Uterus (tissue), 4 donors: Measurements from ENCODE around the gene NOSTRIN. TPM values are rescaled to one million over a fixed set of nuclear protein-coding genes. Genes with fewer than 3 reads are reported as not detected.
A peak's percentile ranks its signal among the peaks of the same experiment; 100 is the strongest.

Experiments
- DNase-seq, 2 donors: peaks; one replicate each; pipeline ENCODE4 v3.0.0-alpha.2; 2019 to 2020
- H3K27ac ChIP-seq, 2 donors: fragments of 200-600 bp; sonication (generic); 1 replicate in 1 of 2; 2 replicates in 1 of 2; pipeline ENCODE4 v1.5.1; 2016 to 2018
- H3K27me3 ChIP-seq, 2 donors: fragments of 200-600 bp; sonication (generic); one replicate each; pipeline ENCODE4 v1.5.1; 2018 to 2019; ENCODE audit warnings: control low read depth in 1 of 2
- H3K36me3 ChIP-seq, 2 donors: fragments of 200-600 bp; sonication (generic); one replicate each; pipeline ENCODE4 v1.5.1; 2019; ENCODE audit warnings: control low read depth in 1 of 2
- H3K4me1 ChIP-seq, 2 donors: fragments of 200-600 bp; sonication (generic); one replicate each; pipeline ENCODE4 v1.5.1; 2018 to 2019; ENCODE audit warnings: control low read depth in 1 of 2
- H3K4me3 ChIP-seq, 2 donors: fragments of 200-600 bp; sonication (generic); 1 replicate in 1 of 2; 2 replicates in 1 of 2; pipeline ENCODE4 v1.5.1; 2018 to 2019; ENCODE audit warnings: mild to moderate bottlenecking in 1 of 2
- H3K9me3 ChIP-seq, 2 donors: fragments of 200-600 bp; sonication (generic); one replicate each; pipeline ENCODE4 v1.5.1; 2019; ENCODE audit warnings: control low read depth in 1 of 2
- CTCF ChIP-seq, 4 experiments: fragments of 200-600 bp in 2 of 4; fragments of 450-650 bp in 2 of 4; sonication (generic) in 2 of 4; IDR thresholded peaks; one replicate each; pipeline ENCODE4 v1.5.1; 2016 to 2019; ENCODE audit warnings: antibody characterized with exemption in 4 of 4, mild to moderate bottlenecking in 2 of 4, moderate library complexity in 1 of 4
- POLR2A ChIP-seq, 2 donors: fragments of 450-650 bp; IDR thresholded peaks; one replicate each; pipeline ENCODE4 v1.6.1; 2016; ENCODE audit warnings: antibody characterized with exemption in 2 of 2, mild to moderate bottlenecking in 1 of 2, moderate library complexity in 1 of 2
- intact Hi-C: fragments of 100-400 bp; cut with DNase I; formaldehyde crosslinking; loops from one replicate; pipeline ENCODE4 v1.15.1; 2023; ENCODE audit warnings: low total_unique reads
- total RNA-seq, 4 donors: library from RNA; depleted of rRNA in 3 of 4; stranded (reverse); fragments of >200 nt in 3 of 4; gene quantifications; one replicate each; pipeline versions ENCODE4 v1.1.0 to v1.2.4, GENCODE V29; 2014 to 2023
- donor health status: DM: yes; HTN: yes; CAD: no.

The NOSTRIN gene
- total RNA-seq, 4 donors from 2014 or later = 27.5 to 192 (median 147) TPM

DNA sequence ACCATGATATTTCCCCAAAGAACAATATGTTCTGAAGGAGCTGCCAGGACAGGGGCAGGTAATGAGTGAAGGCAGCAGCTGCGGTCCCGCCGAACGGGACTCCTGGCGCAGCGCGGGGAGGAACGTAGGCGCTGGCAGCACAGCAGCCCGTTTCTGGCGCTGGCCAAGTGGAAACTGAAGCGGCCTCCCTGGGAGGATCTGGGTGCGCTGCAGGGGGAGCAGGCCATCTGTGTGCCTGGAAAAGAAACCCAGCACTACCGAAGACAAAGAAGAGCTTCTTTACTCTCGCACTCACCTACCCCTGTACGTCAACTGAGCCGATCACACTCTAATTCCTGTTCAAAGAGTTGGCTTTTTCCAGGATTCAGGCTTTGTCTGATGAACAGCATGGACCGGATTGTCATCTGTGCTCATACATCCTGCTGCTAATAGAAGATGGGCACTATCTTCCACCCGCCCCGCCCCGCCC lies 110.5 kb downstream of the NOSTRIN start:
- no peak for TF ChIP-seq POLR2A (IDR thresholded peaks at IDR 0.05)
- no peak for TF ChIP-seq CTCF (IDR thresholded peaks at IDR 0.05)
- H3K27me3 ChIP-seq = no peaks in the 10 kb centered on the region
- no peaks in the 10 kb centered on the region for H3K9me3 ChIP-seq
- no peaks in the 10 kb centered on the region for H3K36me3 ChIP-seq
- H3K4me1 ChIP-seq = no peaks in the 10 kb centered on the region
- intact Hi-C loops = no loop called here
- H3K4me3 ChIP-seq = peak overlapping the region in 1 of 2 donors; percentile 14
- peak in 1 of 2 donors; percentile 37 for DNase-seq
- H3K27ac ChIP-seq = no peak overlapping the region

DNA sequence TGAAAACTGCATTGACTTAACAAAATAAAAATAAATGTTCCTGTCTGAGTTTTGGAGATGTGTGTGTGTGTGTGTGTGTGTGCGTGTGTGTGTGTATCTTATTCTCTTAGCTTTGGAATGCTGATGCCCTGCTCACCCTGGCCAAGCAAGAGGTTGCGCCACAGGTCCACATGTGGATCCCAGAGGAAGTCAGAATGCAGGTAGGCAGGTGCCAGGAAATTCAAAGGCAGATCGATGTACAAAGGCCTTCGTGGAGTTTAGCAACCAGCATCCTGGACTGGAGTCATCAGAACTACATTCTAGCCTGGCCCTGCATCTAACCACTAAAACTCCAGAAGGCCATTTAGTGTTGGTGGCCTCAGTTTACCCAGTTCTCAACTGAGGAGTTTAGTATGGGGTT lies 111.1 kb downstream of the NOSTRIN start:
- DNase-seq = no peak
- Histone ChIP-seq H3K27ac (no peak overlapping the region), H3K9me3 (no peaks in the 10 kb centered on the region), H3K36me3 (no peaks in the 10 kb centered on the region), H3K4me3 (no peak overlapping the region), H3K4me1 (no peaks in the 10 kb centered on the region), H3K27me3 (no peaks in the 10 kb centered on the region)
- no peak for TF ChIP-seq POLR2A (IDR thresholded peaks at IDR 0.05)
- TF ChIP-seq CTCF (IDR thresholded peaks at IDR 0.05) = no peak
- intact Hi-C loops = no loop called here

Other genes with a start within 250 kb of the NOSTRIN start
- gene SPC25, start 87.8 kb downstream of the NOSTRIN start, total RNA-seq = 1 to 10 TPM in 1 of 4 donors, under 1 TPM in 1, not detected in 2; 0.43 to 9.5 TPM
- under 1 TPM in 1 of 4 donors, not detected in 3; 0.95 TPM for gene G6PC2, start 98.7 kb downstream of the NOSTRIN start, total RNA-seq
- under 1 TPM in 1 of 4 donors, not detected in 3; 0.29 TPM for gene ABCB11, start 228.7 kb downstream of the NOSTRIN start, total RNA-seq